Urinary bladder (tissue), 4 donors: ENCODE results near the gene LYVE1. TPM values are rescaled to one million over a fixed set of nuclear protein-coding genes. Genes with fewer than 3 reads are reported as not detected.

Experiments
- DNase-seq: peaks from one replicate; pipeline ENCODE4 v3.0.0-alpha.2; 2015; ENCODE audit errors: extremely low spot score
- H3K27ac ChIP-seq: one replicate; pipeline ENCODE4 v1.5.1; 2013; ENCODE audit warnings: low read depth, mild to moderate bottlenecking, moderate library complexity
- H3K36me3 ChIP-seq: one replicate; pipeline ENCODE4 v1.6.1; 2013; ENCODE audit warnings: mild to moderate bottlenecking, moderate library complexity; ENCODE audit not compliant: insufficient read depth
- H3K4me1 ChIP-seq: one replicate; pipeline ENCODE4 v1.6.1; 2013; ENCODE audit warnings: mild to moderate bottlenecking, moderate library complexity; ENCODE audit not compliant: insufficient read depth
- H3K4me3 ChIP-seq: one replicate; pipeline ENCODE4 v1.5.1; 2013; ENCODE audit warnings: low read depth, low read length
- WGBS: extraction: QIAGEN DNeasy Blood & Tissue Kit; methylation state at CpG from one replicate; pipeline ENCODE4 v1.1.7; 2013; 5-methylcytosine and 5-hydroxymethylcytosine counted together
- polyA plus RNA-seq: library from polyadenylated mRNA; stranded (reverse); fragments of 200-250 nt; gene quantifications from one replicate; pipeline ENCODE4 v1.2.3, GENCODE V29; 2013
- total RNA-seq: library from RNA; depleted of rRNA; stranded (reverse); fragments of >200 nt; gene quantifications from one replicate; pipeline ENCODE4 v1.2.3, GENCODE V29; 2014
- donor health status: healthy with polysubstance abuse.
- donor health status: healthy.

LYVE1 gene
- total and polyA plus RNA-seq, 2 donors: 99.9 to 141 TPM

DNA sequence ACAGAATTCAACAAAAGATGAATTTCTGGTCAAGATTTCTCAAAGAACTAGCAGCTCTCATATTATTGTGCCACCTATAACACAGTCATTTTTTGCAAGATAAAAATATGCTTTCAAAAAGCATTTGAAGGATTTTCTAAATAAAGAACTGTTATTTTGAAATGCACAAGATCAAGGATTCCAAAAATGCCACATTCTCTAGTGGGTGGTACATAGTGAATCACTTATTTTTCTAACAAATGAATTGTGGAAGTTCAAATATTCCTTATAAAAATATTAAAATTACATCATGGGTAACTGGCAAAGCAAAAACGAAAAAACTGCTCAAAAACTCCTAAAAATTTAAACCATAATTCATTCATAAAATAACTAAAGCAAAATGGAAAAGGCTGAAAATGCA, 29.5 kb downstream of the LYVE1 start:
- Histone ChIP-seq H3K4me3 (no peak overlapping the region), H3K27ac (no peak overlapping the region), H3K36me3 (no peaks in the 10 kb centered on the region), H3K4me1 (peaks cover 2% of the 10 kb centered on the region)
- DNase-seq: no peak
- WGBS: 82% methylated on average over 1 of the region's 1 CpG

GRCh38 chr11:10537600-10537999, 30.9 kb downstream of the LYVE1 start:
- Histone ChIP-seq H3K27ac (no peak overlapping the region), H3K4me3 (no peak overlapping the region), H3K4me1 (peaks cover 2% of the 10 kb centered on the region), H3K36me3 (no peaks in the 10 kb centered on the region)
- no peak for DNase-seq

- H3K36me3 ChIP-seq: no peaks in the 10 kb centered on the region
- DNase-seq: no peak
- peaks cover 2% of the 10 kb centered on the region for H3K4me1 ChIP-seq
- no peak overlapping the region for H3K4me3 ChIP-seq
- no peak overlapping the region for H3K27ac ChIP-seq
- 84% methylated on average over 2 of the region's 2 CpGs for WGBS
Measured at GRCh38 chr11:10534316-10534715, 34.1 kb downstream of the LYVE1 start.

- H3K4me3 ChIP-seq: no peak overlapping the region
- DNase-seq: no peak
- H3K36me3 ChIP-seq: peaks cover 2% of the 10 kb centered on the region
- peaks cover 2% of the 10 kb centered on the region for H3K4me1 ChIP-seq
- H3K27ac ChIP-seq: no peak overlapping the region
Measured at GRCh38 chr11:10533323-10533722, 35.1 kb downstream of the LYVE1 start.

GRCh38 chr11:10532526-10532925, 35.9 kb downstream of the LYVE1 start:
- H3K4me3 ChIP-seq: no peak overlapping the region
- H3K36me3 ChIP-seq: peaks cover 4% of the 10 kb centered on the region
- peaks cover 2% of the 10 kb centered on the region for H3K4me1 ChIP-seq
- no peak for DNase-seq
- H3K27ac ChIP-seq: no peak overlapping the region
- 41% methylated on average over 2 of the region's 2 CpGs for WGBS

DNA sequence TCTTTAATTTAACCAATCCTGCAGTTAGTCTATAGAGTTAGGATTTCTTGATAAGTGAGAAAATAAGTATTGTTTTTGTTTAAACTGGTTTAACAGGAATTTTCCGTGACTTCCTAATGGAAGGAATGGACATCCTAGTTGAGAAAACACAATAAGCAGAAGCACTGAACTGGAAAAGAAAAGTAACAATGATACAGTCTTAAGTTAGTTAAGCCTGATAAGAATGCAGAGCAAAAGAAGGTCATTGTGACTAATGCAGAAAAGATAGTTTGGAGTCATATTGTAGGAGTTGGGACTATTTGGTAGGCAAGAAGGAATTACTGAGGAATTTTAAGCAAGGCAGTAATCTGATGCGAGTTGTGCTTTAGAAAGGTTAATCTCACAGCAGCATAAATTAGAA, 39.2 kb downstream of the LYVE1 start:
- peaks cover 4% of the 10 kb centered on the region for H3K36me3 ChIP-seq
- DNase-seq: no peak
- H3K4me1 ChIP-seq: no peaks in the 10 kb centered on the region
- 87% methylated on average over 2 of the region's 2 CpGs for WGBS
- no peak overlapping the region for H3K4me3 ChIP-seq
- H3K27ac ChIP-seq: no peak overlapping the region

- no peak overlapping the region for H3K4me3 ChIP-seq
- H3K4me1 ChIP-seq: no peaks in the 10 kb centered on the region
- DNase-seq: no peak
- no peak overlapping the region for H3K27ac ChIP-seq
- H3K36me3 ChIP-seq: peaks cover 4% of the 10 kb centered on the region
Measured at GRCh38 chr11:10528121-10528520, 40.3 kb downstream of the LYVE1 start.

- DNase-seq: no peak
- peaks cover 4% of the 10 kb centered on the region for H3K36me3 ChIP-seq
- WGBS: 75% methylated on average over 6 of the region's 6 CpGs
- no peak overlapping the region for H3K4me3 ChIP-seq
- peak overlapping the region; percentile 32 for H3K27ac ChIP-seq
- no peaks in the 10 kb centered on the region for H3K4me1 ChIP-seq
Measured at GRCh38 chr11:10526974-10527918, 41.2 kb downstream of the LYVE1 start.

DNA sequence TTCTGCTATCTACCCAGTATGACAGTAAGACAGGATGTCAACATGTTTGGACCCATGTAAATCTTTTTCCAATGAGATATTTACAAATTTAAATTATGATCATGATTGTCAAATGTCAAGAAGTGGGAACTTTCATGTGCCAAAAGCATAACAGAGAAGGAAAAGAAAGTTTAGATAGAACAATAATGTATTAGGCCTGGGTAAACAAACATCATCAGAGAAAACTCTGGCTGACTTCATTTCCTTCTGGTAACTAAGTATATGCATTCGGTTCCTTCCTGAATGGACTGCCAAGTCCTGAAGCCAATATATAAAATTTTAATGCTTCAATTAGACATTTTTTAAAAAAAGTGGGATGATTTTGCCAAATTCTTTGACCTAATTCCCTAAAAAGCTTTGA, 44.0 kb downstream of the LYVE1 start:
- Histone ChIP-seq H3K4me1 (no peaks in the 10 kb centered on the region), H3K27ac (no peak overlapping the region)

DNA sequence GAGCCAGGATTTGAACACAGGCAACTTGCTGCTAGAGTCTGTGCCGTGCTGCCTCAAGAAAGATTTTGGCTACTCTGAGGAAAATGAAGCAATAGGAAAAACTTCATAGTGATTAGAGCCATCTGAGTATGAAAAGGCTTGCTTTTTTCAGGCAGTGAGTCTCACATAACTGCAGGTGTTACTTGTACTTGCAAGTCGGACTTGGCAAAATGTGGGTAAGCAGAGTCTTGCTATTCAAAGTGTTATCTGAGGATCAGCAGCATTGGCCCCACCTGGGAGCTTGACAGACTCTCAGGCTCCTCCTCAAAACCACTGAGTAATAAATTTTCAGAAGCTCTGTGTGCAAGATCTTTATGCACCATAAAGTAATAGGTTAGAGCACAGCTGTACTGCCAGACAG, 45.5 kb downstream of the LYVE1 start:
- 62% methylated on average over 2 of the region's 2 CpGs for WGBS
- H3K36me3 ChIP-seq: peaks cover 2% of the 10 kb centered on the region

More for the DNA sequence above, 44.0 kb downstream of the LYVE1 start:
- 52% methylated on average over 1 of the region's 1 CpG for WGBS
- no peak for DNase-seq
- Histone ChIP-seq H3K4me3 (no peak overlapping the region), H3K36me3 (peaks cover 4% of the 10 kb centered on the region)

DNA sequence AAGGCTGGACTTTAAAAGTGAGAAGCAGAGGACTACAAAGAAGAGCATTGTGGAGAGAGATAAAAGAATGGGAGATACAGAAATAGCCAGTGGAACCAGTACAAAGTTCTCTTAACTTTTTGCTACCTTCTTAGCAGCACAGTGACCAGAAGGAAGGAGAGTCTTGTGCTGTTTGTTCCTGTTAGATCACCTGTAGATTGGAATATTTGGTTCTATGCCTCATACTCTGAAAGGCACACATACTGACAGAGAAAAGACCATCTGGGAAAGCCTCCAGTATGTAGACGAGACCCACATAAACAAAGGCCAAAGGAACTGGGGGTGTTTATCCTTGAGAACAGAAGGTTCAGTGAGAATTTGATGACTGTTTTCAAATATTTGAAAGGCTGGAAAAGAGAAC, 46.2 kb downstream of the LYVE1 start:
- Histone ChIP-seq H3K27ac (no peak overlapping the region), H3K4me3 (no peak overlapping the region), H3K36me3 (no peaks in the 10 kb centered on the region), H3K4me1 (no peaks in the 10 kb centered on the region)
- no peak for DNase-seq
- 39% methylated on average over 1 of the region's 1 CpG for WGBS

More for the DNA sequence above, 45.5 kb downstream of the LYVE1 start:
- no peak overlapping the region for H3K27ac ChIP-seq
- DNase-seq: peak; percentile 36
- no peak overlapping the region for H3K4me3 ChIP-seq
- H3K4me1 ChIP-seq: no peaks in the 10 kb centered on the region

DNA sequence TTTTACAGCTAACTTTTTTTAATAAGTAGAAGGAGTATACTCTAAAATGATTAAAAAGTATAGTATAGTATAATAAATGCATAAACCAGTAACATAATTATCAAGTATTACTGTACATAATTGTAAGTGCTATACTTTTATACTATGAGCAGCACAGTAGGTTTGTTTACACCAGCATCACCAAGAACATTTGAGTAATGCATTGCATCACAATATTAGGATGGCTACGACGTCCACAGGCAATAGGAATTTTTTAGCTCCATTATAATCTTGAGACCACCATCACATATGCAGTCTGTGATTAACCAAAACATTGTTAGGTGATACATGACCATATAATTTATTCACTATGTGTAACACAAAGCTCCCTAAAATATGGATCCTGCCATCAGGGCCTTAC, 47.9 kb downstream of the LYVE1 start:
- Histone ChIP-seq H3K4me3 (no peak overlapping the region), H3K36me3 (no peaks in the 10 kb centered on the region), H3K4me1 (no peaks in the 10 kb centered on the region), H3K27ac (no peak overlapping the region)
- WGBS: 90% methylated on average over 2 of the region's 2 CpGs
- no peak for DNase-seq

GRCh38 chr11:10519630-10520029, 48.8 kb downstream of the LYVE1 start:
- Histone ChIP-seq H3K36me3 (no peaks in the 10 kb centered on the region), H3K27ac (no peak overlapping the region), H3K4me3 (no peak overlapping the region), H3K4me1 (no peaks in the 10 kb centered on the region)
- 98% methylated on average over 2 of the region's 2 CpGs for WGBS
- no peak for DNase-seq

- Histone ChIP-seq H3K27ac (no peak overlapping the region), H3K4me3 (no peak overlapping the region), H3K36me3 (no peaks in the 10 kb centered on the region), H3K4me1 (no peaks in the 10 kb centered on the region)
- no peak for DNase-seq
- whole genome bisulfite sequencing: 91% methylated on average over 2 of the region's 2 CpGs
Measured at GRCh38 chr11:10518891-10519290, 49.6 kb downstream of the LYVE1 start.
